C4-2B (cell line): ENCODE results near the gene VWCE.
"Not testable (repeated sequence)": the region's sequence is repeated elsewhere in the genome, so short reads cannot be mapped to it uniquely, and the experiment has no call there.

Experiments used
- ZFX ChIP-seq: fragments of 450-650 bp; IDR thresholded peaks from 2 replicates; pipeline ENCODE4 v1.6.1; 2017
- TF ChIP-seq, protein P1 (sequence below): fragments of 450-650 bp; conservative IDR thresholded peaks from 2 replicates; pipeline ENCODE4 v1.5.1; 2017; ENCODE audit warnings: mild to moderate bottlenecking

DNA sequence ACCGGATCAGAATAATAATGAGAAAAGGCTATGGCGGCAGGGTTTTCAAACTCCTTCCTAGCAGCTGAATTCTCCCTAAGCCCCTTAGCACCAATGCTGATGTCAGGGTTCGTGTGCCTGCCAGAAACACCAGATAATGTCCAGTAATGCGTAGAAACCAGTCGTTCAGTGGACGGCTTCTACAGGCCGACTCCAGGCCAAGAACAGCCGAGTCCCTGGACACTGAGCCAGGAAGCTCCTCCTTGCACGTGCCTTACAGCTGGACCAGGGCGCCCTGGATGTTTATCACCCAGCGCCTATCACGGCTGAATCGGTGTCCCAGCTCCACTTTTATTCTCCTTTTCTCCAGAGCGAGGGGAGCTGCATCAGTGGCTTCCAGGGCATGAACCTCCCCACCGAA is 64.1 kb downstream of the VWCE start:
- TF ChIP-seq, protein P1, sequence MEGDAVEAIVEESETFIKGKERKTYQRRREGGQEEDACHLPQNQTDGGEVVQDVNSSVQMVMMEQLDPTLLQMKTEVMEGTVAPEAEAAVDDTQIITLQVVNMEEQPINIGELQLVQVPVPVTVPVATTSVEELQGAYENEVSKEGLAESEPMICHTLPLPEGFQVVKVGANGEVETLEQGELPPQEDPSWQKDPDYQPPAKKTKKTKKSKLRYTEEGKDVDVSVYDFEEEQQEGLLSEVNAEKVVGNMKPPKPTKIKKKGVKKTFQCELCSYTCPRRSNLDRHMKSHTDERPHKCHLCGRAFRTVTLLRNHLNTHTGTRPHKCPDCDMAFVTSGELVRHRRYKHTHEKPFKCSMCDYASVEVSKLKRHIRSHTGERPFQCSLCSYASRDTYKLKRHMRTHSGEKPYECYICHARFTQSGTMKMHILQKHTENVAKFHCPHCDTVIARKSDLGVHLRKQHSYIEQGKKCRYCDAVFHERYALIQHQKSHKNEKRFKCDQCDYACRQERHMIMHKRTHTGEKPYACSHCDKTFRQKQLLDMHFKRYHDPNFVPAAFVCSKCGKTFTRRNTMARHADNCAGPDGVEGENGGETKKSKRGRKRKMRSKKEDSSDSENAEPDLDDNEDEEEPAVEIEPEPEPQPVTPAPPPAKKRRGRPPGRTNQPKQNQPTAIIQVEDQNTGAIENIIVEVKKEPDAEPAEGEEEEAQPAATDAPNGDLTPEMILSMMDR, result not testable (repeated sequence)
- TF ChIP-seq ZFX, result not testable (repeated sequence)
